WTC11 (cell line): Measurements from ENCODE around the gene PIK3CB. TPM values are rescaled to one million over a fixed set of nuclear protein-coding genes. Genes with fewer than 3 reads are reported as not detected.

ENCODE experiments used
- ATAC-seq: fragments of 200-7000 bp; cut with Tn5 transposase; 2 replicates; pipeline ENCODE4 v1.10.0; 2021; ENCODE audit warnings: mild to moderate bottlenecking, moderate library complexity
- CTCF ChIA-PET: fragments of 300-600 bp; sonication (Branson Sonifier 250); formaldehyde crosslinking; loops from one replicate; lab custom pipeline; 2021; ENCODE audit warnings: antibody characterized with exemption; lab: Charles Lee
- POLR2A ChIA-PET: fragments of 350-600 bp; sonication (Branson Sonifier 250); formaldehyde crosslinking; loops from one replicate; lab custom pipeline; 2021; ENCODE audit warnings: antibody characterized with exemption; lab: Charles Lee
- DNase-seq: peaks from one replicate; pipeline ENCODE4 v3.0.0; 2021; ENCODE audit warnings: low spot score
- H3K27ac Mint-ChIP-seq: 2 replicates; pipeline ENCODE4 v1.8.0; 2021; ENCODE audit warnings: mixed read lengths
- H3K27me3 Mint-ChIP-seq: 2 replicates; pipeline ENCODE4 v1.8.0; 2021; ENCODE audit warnings: low read depth, mild to moderate bottlenecking, moderate library complexity, mixed read lengths
- H3K36me3 Mint-ChIP-seq: 2 replicates; pipeline ENCODE4 v1.8.0; 2021; ENCODE audit warnings: mixed read lengths
- H3K4me1 Mint-ChIP-seq: 2 replicates; pipeline ENCODE4 v1.8.0; 2022; ENCODE audit warnings: mixed read lengths
- H3K4me3 Mint-ChIP-seq: 2 replicates; pipeline ENCODE4 v1.8.0; 2021; ENCODE audit warnings: mild to moderate bottlenecking, moderate library complexity, mixed read lengths
- H3K9me3 Mint-ChIP-seq: 2 replicates; pipeline ENCODE4 v1.8.0; 2021; ENCODE audit warnings: mixed read lengths
- ATF3 ChIP-seq: sonication (generic); formaldehyde crosslinking; conservative IDR thresholded peaks from 2 replicates; pipeline ENCODE4 v1.8.1; 2022; ENCODE audit warnings: mild to moderate bottlenecking, missing genetic modification reagents
- CBFB ChIP-seq: sonication (generic); formaldehyde crosslinking; IDR thresholded peaks from 2 replicates; pipeline ENCODE4 v1.8.1; 2022; ENCODE audit warnings: mild to moderate bottlenecking, low read depth, missing genetic modification reagents
- GABPB1 ChIP-seq: sonication (generic); formaldehyde crosslinking; IDR thresholded peaks from 2 replicates; pipeline ENCODE4 v1.8.1; 2023; ENCODE audit warnings: mild to moderate bottlenecking, missing genetic modification reagents
- NFE2L1 ChIP-seq: sonication (generic); formaldehyde crosslinking; IDR thresholded peaks from 2 replicates; pipeline ENCODE4 v1.8.1; 2023; ENCODE audit warnings: missing genetic modification reagents
- RORB ChIP-seq: fragments of 250-450 bp; sonication (Bioruptor Pico); IDR thresholded peaks from 2 replicates; pipeline ENCODE4 v1.9.0; 2021; ENCODE audit warnings: mild to moderate bottlenecking
- USF1 ChIP-seq: sonication (generic); formaldehyde crosslinking; IDR thresholded peaks from 2 replicates; pipeline ENCODE4 v1.8.0; 2022; ENCODE audit warnings: mild to moderate bottlenecking, missing genetic modification reagents
- ZBTB43 ChIP-seq: sonication (generic); formaldehyde crosslinking; IDR thresholded peaks from 2 replicates; pipeline ENCODE4 v1.8.1; 2023; ENCODE audit warnings: mild to moderate bottlenecking, missing genetic modification reagents
- ZNF121 ChIP-seq: sonication (generic); formaldehyde crosslinking; IDR thresholded peaks from 2 replicates; pipeline ENCODE4 v1.8.0; 2023; ENCODE audit warnings: missing genetic modification reagents
- ZNF138 ChIP-seq: sonication (generic); formaldehyde crosslinking; conservative IDR thresholded peaks from 2 replicates; pipeline ENCODE4 v1.8.1; 2022; ENCODE audit warnings: mild to moderate bottlenecking, moderate library complexity, missing genetic modification reagents
- ZNF219 ChIP-seq: sonication (generic); formaldehyde crosslinking; IDR thresholded peaks from 2 replicates; pipeline ENCODE4 v1.8.0; 2023; ENCODE audit warnings: missing genetic modification reagents, mild to moderate bottlenecking, borderline replicate concordance
- ZNF317 ChIP-seq: sonication (generic); formaldehyde crosslinking; IDR thresholded peaks from 2 replicates; pipeline ENCODE4 v1.8.1; 2023; ENCODE audit warnings: low read depth, mild to moderate bottlenecking, moderate library complexity, missing genetic modification reagents, borderline replicate concordance
- ZNF396 ChIP-seq: fragments of 250-450 bp; sonication (Bioruptor Pico); IDR thresholded peaks from 2 replicates; pipeline ENCODE4 v1.8.0; 2021; ENCODE audit warnings: mild to moderate bottlenecking, moderate library complexity, borderline replicate concordance
- ZNF671 ChIP-seq: fragments of 250-450 bp; sonication (Bioruptor Pico); IDR thresholded peaks from 2 replicates; pipeline ENCODE4 v1.8.0; 2021; ENCODE audit warnings: mild to moderate bottlenecking
- total RNA-seq: library from RNA; stranded (reverse); gene quantifications from 3 replicates; pipeline ENCODE4 v1.2.3, GENCODE V29; 2021
- TF ChIP-seq, protein P1 (sequence below): fragments of 250-450 bp; sonication (Bioruptor Pico); IDR thresholded peaks from 2 replicates; pipeline ENCODE4 v1.9.0; 2021; ENCODE audit warnings: mild to moderate bottlenecking
- TF ChIP-seq, protein P2 (sequence below): sonication (generic); formaldehyde crosslinking; IDR thresholded peaks from 2 replicates; pipeline ENCODE4 v1.8.0; 2022; ENCODE audit warnings: mild to moderate bottlenecking, missing genetic modification reagents
- TF ChIP-seq, protein P3 (sequence below): sonication (generic); formaldehyde crosslinking; IDR thresholded peaks from 2 replicates; pipeline ENCODE4 v1.8.1; 2023; ENCODE audit warnings: mild to moderate bottlenecking, missing genetic modification reagents

PIK3CB gene
- total RNA-seq, 1 experiment from 2014 or later: 36.0 TPM

GRCh38 chr3:138867996-138868395, 33.3 kb upstream of the PIK3CB start:
- H3K9me3 Mint-ChIP-seq: no peaks in the 10 kb centered on the region
- ChIA-PET POLR2A (no interaction called here), CTCF (interaction anchor here (0.6 kb wide), 1 partner anchor 48 kb away, joined by 3 read pairs; no protein-coding TSS in a partner anchor)
- H3K4me3 Mint-ChIP-seq: no peak overlapping the region
- H3K36me3 Mint-ChIP-seq: no peaks in the 10 kb centered on the region
- DNase-seq: no peak
- no peak for ATAC-seq
- H3K27ac Mint-ChIP-seq: no peak overlapping the region
- peaks cover 12% of the 10 kb centered on the region for H3K4me1 Mint-ChIP-seq
- TF ChIP-seq, protein P1, sequence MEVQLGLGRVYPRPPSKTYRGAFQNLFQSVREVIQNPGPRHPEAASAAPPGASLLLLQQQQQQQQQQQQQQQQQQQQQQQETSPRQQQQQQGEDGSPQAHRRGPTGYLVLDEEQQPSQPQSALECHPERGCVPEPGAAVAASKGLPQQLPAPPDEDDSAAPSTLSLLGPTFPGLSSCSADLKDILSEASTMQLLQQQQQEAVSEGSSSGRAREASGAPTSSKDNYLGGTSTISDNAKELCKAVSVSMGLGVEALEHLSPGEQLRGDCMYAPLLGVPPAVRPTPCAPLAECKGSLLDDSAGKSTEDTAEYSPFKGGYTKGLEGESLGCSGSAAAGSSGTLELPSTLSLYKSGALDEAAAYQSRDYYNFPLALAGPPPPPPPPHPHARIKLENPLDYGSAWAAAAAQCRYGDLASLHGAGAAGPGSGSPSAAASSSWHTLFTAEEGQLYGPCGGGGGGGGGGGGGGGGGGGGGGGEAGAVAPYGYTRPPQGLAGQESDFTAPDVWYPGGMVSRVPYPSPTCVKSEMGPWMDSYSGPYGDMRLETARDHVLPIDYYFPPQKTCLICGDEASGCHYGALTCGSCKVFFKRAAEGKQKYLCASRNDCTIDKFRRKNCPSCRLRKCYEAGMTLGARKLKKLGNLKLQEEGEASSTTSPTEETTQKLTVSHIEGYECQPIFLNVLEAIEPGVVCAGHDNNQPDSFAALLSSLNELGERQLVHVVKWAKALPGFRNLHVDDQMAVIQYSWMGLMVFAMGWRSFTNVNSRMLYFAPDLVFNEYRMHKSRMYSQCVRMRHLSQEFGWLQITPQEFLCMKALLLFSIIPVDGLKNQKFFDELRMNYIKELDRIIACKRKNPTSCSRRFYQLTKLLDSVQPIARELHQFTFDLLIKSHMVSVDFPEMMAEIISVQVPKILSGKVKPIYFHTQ: no peak
- TF ChIP-seq ZNF396: no peak
- TF ChIP-seq ATF3 (CRISPR knock-in tag): no peak
- no peaks in the 10 kb centered on the region for H3K27me3 Mint-ChIP-seq

- H3K4me1 Mint-ChIP-seq: peaks cover 35% of the 10 kb centered on the region
- H3K27ac Mint-ChIP-seq: peak overlapping the region; percentile 94
- DNase-seq: no peak
- no peaks in the 10 kb centered on the region for H3K9me3 Mint-ChIP-seq
- ChIA-PET POLR2A (interaction anchor here (0.6 to 1.1 kb wide), 2 partner anchors 18 to 73 kb away, joined by 3 to 4 read pairs; no protein-coding TSS in a partner anchor), CTCF (interaction anchor here (0.6 to 4.6 kb wide), 5 partner anchors 18 to 91 kb away, joined by 3 to 59 read pairs (median 4); no protein-coding TSS in a partner anchor)
- H3K27me3 Mint-ChIP-seq: no peaks in the 10 kb centered on the region; the same call in 1 of the 2 replicates
- no peak overlapping the region for H3K4me3 Mint-ChIP-seq
- no peak for ATAC-seq
- no peak for TF ChIP-seq CBFB (CRISPR knock-in tag)
- no peaks in the 10 kb centered on the region for H3K36me3 Mint-ChIP-seq
Measured at GRCh38 chr3:138863776-138864113, 29.0 kb upstream of the PIK3CB start.

DNA sequence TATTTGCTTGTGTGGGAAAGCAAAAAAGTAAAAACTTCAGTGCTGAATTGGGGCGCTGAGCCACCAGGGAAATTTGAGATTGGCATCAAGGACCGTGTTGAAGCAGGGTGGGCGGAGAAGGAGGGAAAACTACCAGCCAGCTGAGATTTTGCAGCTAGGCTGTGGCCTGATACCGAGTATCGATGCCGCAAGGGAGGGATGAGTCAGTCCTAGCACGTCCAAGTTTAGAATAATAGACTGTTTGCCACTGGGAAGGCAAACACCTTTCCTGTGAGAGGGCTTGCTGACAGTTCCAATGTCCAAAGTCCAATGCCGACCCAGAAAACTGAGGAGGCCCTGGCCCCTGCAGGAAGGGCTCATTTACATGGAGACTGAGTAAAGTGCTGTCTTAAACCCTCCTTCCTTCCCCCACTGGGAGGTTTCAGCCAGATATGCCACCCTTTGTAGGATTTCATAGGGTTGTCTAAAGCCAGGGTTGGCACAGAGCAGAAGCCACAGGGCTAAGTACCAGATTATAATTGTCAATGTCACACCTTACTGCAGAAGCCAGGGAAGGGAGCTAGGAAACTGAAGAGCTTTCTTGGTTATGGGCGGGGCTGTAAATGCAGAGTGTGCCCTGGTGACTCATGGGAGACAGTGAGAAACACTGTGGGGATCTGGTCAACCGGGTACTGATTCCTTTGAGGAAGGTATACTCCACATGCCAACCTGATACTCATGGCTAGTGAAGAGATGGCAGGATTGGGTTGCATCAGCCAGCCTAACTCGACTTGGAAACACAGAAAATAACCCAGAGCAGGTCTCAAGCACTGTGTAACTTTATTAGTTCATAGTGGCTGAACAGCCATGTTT, 28.4 kb upstream of the PIK3CB start:
- peak overlapping the region; percentile 50 for H3K4me3 Mint-ChIP-seq
- H3K9me3 Mint-ChIP-seq: no peaks in the 10 kb centered on the region

More for the DNA sequence above, 28.4 kb upstream of the PIK3CB start:
- POLR2A ChIA-PET: interaction anchor here (0.6 to 1.1 kb wide), 2 partner anchors 17 to 73 kb away, joined by 3 to 4 read pairs; no protein-coding TSS in a partner anchor
- peak overlapping the region; percentile 94 for H3K27ac Mint-ChIP-seq
- peaks cover 36% of the 10 kb centered on the region for H3K4me1 Mint-ChIP-seq
- H3K27me3 Mint-ChIP-seq: no peaks in the 10 kb centered on the region; the same call in 1 of the 2 replicates
- ATAC-seq: peak; percentile 59
- no peak for TF ChIP-seq ZNF138 (CRISPR knock-in tag)
- no peak for TF ChIP-seq ZNF219 (CRISPR knock-in tag)
- no peak for TF ChIP-seq RORB
- TF ChIP-seq ZNF121 (CRISPR knock-in tag): no peak
- TF ChIP-seq, protein P2, sequence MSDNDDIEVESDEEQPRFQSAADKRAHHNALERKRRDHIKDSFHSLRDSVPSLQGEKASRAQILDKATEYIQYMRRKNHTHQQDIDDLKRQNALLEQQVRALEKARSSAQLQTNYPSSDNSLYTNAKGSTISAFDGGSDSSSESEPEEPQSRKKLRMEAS (CRISPR knock-in tag): peak; percentile 45
- no peak for TF ChIP-seq ZBTB43
- 0 out of 2 replicates have a peak, but pooled peaks have one; percentile 3 for TF ChIP-seq NFE2L1
- TF ChIP-seq, protein P3, sequence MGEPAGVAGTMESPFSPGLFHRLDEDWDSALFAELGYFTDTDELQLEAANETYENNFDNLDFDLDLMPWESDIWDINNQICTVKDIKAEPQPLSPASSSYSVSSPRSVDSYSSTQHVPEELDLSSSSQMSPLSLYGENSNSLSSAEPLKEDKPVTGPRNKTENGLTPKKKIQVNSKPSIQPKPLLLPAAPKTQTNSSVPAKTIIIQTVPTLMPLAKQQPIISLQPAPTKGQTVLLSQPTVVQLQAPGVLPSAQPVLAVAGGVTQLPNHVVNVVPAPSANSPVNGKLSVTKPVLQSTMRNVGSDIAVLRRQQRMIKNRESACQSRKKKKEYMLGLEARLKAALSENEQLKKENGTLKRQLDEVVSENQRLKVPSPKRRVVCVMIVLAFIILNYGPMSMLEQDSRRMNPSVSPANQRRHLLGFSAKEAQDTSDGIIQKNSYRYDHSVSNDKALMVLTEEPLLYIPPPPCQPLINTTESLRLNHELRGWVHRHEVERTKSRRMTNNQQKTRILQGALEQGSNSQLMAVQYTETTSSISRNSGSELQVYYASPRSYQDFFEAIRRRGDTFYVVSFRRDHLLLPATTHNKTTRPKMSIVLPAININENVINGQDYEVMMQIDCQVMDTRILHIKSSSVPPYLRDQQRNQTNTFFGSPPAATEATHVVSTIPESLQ (CRISPR knock-in tag): no peak
- TF ChIP-seq USF1 (CRISPR knock-in tag): no peak
- peak; percentile 93 for TF ChIP-seq GABPB1 (CRISPR knock-in tag)
- no peak for TF ChIP-seq ZNF317
- 0 out of 2 replicates have a peak, but pooled peaks have one; percentile 77 for TF ChIP-seq ZNF671
- TF ChIP-seq, all 79 proteins: peak for 4
- DNase-seq: peak; percentile 35
- H3K36me3 Mint-ChIP-seq: no peaks in the 10 kb centered on the region
- CTCF ChIA-PET: interaction anchor here (0.6 to 4.6 kb wide), 6 partner anchors 18 to 98 kb away, joined by 3 to 59 read pairs (median 4); no protein-coding TSS in a partner anchor
